Stimulated activated CD4-positive, alpha-beta T cell treated with anti-CD3 and anti-CD28 coated beads, Interleukin-4, amount 100 ng/mL, for 24 hours (primary cell): ENCODE results near the gene RABGGTA.

Source experiments
- DNase-seq: peaks from one replicate; pipeline ENCODE4 v3.0.0-alpha.2; 2020

RABGGTA gene

GRCh38 chr14:24304019-24304387, 32.6 kb upstream of the RABGGTA start:
- no peak for DNase-seq

GRCh38 chr14:24300326-24300980, 29.1 kb upstream of the RABGGTA start:
- no peak for DNase-seq

GRCh38 chr14:24299255-24300191, 28.1 kb upstream of the RABGGTA start, which contains the start of the genes DHRS1 and NOP9:
TSS of gene DHRS1 (minus strand) at chr14:24299780. CDS start at chr14:24299106, 674 bp downstream.
TSS of gene NOP9 (plus strand) at chr14:24299850. CDS start at chr14:24299955, 105 bp downstream.
- DNase-seq, result peak; percentile 92

GRCh38 chr14:24298892-24299254, 27.5 kb upstream of the RABGGTA start:
- no peak for DNase-seq

- DNase-seq, result no peak
Observed at GRCh38 chr14:24297190-24297964, 26.0 kb upstream of the RABGGTA start.

- peak; percentile 83 for DNase-seq
Observed at GRCh38 chr14:24296341-24297157, 25.2 kb upstream of the RABGGTA start.

GRCh38 chr14:24293525-24293924, 22.1 kb upstream of the RABGGTA start:
- DNase-seq, result no peak

GRCh38 chr14:24292118-24292807, 20.9 kb upstream of the RABGGTA start:
- DNase-seq, result no peak

GRCh38 chr14:24291446-24292117, 20.2 kb upstream of the RABGGTA start:
- no peak for DNase-seq

- no peak for DNase-seq
Observed at GRCh38 chr14:24290746-24291145, 19.3 kb upstream of the RABGGTA start.

- DNase-seq, result peak; percentile 68
Observed at GRCh38 chr14:24289649-24290280, 18.4 kb upstream of the RABGGTA start.

- DNase-seq, result no peak
Observed at GRCh38 chr14:24286996-24287395, 15.6 kb upstream of the RABGGTA start.

GRCh38 chr14:24285351-24285750, 14.0 kb upstream of the RABGGTA start:
- DNase-seq, result no peak

GRCh38 chr14:24284501-24285035, 13.2 kb upstream of the RABGGTA start:
- no peak for DNase-seq

GRCh38 chr14:24283796-24284460, 12.5 kb upstream of the RABGGTA start:
- DNase-seq, result no peak

- no peak for DNase-seq
Observed at GRCh38 chr14:24282736-24283135, 11.3 kb upstream of the RABGGTA start.

- no peak for DNase-seq
Observed at GRCh38 chr14:24281636-24282035, 10.2 kb upstream of the RABGGTA start.

- DNase-seq, result no peak
Observed at GRCh38 chr14:24280797-24281460, 9.5 kb upstream of the RABGGTA start.
